A673 (cell line): ENCODE measurements around the gene SSNA1.

Experiments used
- CTCF ChIP-seq: fragments of 300-800, 200-600 bp; sonication (generic); conservative IDR thresholded peaks from 2 replicates; pipeline ENCODE4 v1.5.1; 2017; ENCODE audit warnings: low read depth, mild to moderate bottlenecking, antibody characterized with exemption, low read length, moderate library complexity, mixed read lengths
- EZH2 ChIP-seq: fragments of 200-600 bp; sonication (generic); IDR thresholded peaks from 2 replicates; pipeline ENCODE4 v1.6.1; 2017; ENCODE audit warnings: borderline replicate concordance, low read depth, mild to moderate bottlenecking, mixed read lengths, antibody characterized with exemption, low read length; ENCODE audit not compliant: poor library complexity, severe bottlenecking

GRCh38 chr9:137227054-137227852 is 38.8 kb downstream of the SSNA1 start, which contains the start of gene RNF224:
- TF ChIP-seq CTCF (peak; percentile 97), EZH2 (no peak)
